GM18502 (cell line): ENCODE results near the gene RPIA.
"Not testable (repeated sequence)": the region's sequence is repeated elsewhere in the genome, so short reads cannot be mapped to it uniquely, and the experiment has no call there.

Experiments used
- ATAC-seq: cut with Tn5 transposase; IDR thresholded peaks from one replicate; pipeline ENCODE4 v1.9.1; 2021; ENCODE audit warnings: mild to moderate bottlenecking; ENCODE audit not compliant: unreplicated experiment, poor library complexity

Gene RPIA

GRCh38 chr2:88729061-88729745 is 37.7 kb downstream of the RPIA start:
- ATAC-seq: no peak

- ATAC-seq: no peak
Observed at GRCh38 chr2:88733155-88733902, 41.9 kb downstream of the RPIA start.

- ATAC-seq: no peak
Observed at GRCh38 chr2:88735133-88735532, 43.7 kb downstream of the RPIA start.

GRCh38 chr2:88735853-88736252 is 44.4 kb downstream of the RPIA start:
- no peak for ATAC-seq

- no peak for ATAC-seq
Observed at GRCh38 chr2:88736437-88736836, 45.0 kb downstream of the RPIA start.

- ATAC-seq: peak; percentile 55
Observed at GRCh38 chr2:88737385-88737784, 45.9 kb downstream of the RPIA start.

GRCh38 chr2:88738271-88738670 is 46.8 kb downstream of the RPIA start:
- no peak for ATAC-seq

- ATAC-seq: peak; percentile 86
Observed at GRCh38 chr2:88739985-88740600, 48.6 kb downstream of the RPIA start.

GRCh38 chr2:88746929-88747490 is 55.5 kb downstream of the RPIA start:
- no peak for ATAC-seq

GRCh38 chr2:88747990-88748389 is 56.5 kb downstream of the RPIA start:
- no peak for ATAC-seq

- ATAC-seq: no peak
Observed at GRCh38 chr2:88751768-88752167, 60.3 kb downstream of the RPIA start.

GRCh38 chr2:88753833-88754584 is 62.5 kb downstream of the RPIA start:
- peak; percentile 90 for ATAC-seq

- peak; percentile 59 for ATAC-seq
Observed at GRCh38 chr2:88754585-88755320, 63.3 kb downstream of the RPIA start.

GRCh38 chr2:88755836-88756235 is 64.4 kb downstream of the RPIA start:
- ATAC-seq: no peak

GRCh38 chr2:88757025-88757424 is 65.6 kb downstream of the RPIA start:
- no peak for ATAC-seq

- ATAC-seq: not testable (repeated sequence)
Observed at GRCh38 chr2:88758702-88759101, 67.2 kb downstream of the RPIA start.

- no peak for ATAC-seq
Observed at GRCh38 chr2:88760819-88761598, 69.5 kb downstream of the RPIA start.

- no peak for ATAC-seq
Observed at GRCh38 chr2:88764141-88764849, 72.8 kb downstream of the RPIA start.

GRCh38 chr2:88764850-88765153 is 73.3 kb downstream of the RPIA start:
- ATAC-seq: peak; percentile 8
